BLaER1 treated with 17β-estradiol and CSF1 and Interleukin-3, amounts not matched to agents 10 nM and 100 nM (cell line): ENCODE data around the gene SORCS2.

Experiments used
- H3K27ac ChIP-seq, 11 experiments: shearing (Covaris generic); formaldehyde crosslinking; 2 replicates each; pipeline ENCODE4 v1.8.1; 2022
- H3K27me3 ChIP-seq, 11 experiments: shearing (Covaris generic); formaldehyde crosslinking; 2 replicates each; pipeline ENCODE4 v1.8.1; 2022
- H3K36me3 ChIP-seq, 11 experiments: shearing (Covaris generic); formaldehyde crosslinking; 2 replicates each; pipeline ENCODE4 v1.8.1; 2022
- H3K4me1 ChIP-seq, 10 experiments: shearing (Covaris generic); formaldehyde crosslinking; 2 replicates each; pipeline ENCODE4 v1.8.1; 2022
- H3K4me2 ChIP-seq, 11 experiments: shearing (Covaris generic); formaldehyde crosslinking; 2 replicates each; pipeline ENCODE4 v1.8.1; 2022
- H3K4me3 ChIP-seq, 10 experiments: shearing (Covaris generic); formaldehyde crosslinking; 2 replicates each; pipeline ENCODE4 v1.8.1; 2022
- H3K9ac ChIP-seq, 11 experiments: shearing (Covaris generic); formaldehyde crosslinking; 2 replicates each; pipeline ENCODE4 v1.8.1; 2022
- H3K9me3 ChIP-seq, 11 experiments: shearing (Covaris generic); formaldehyde crosslinking; replicated peaks in 1 of 11; 2 replicates each; pipeline ENCODE4 v1.8.1; 2022
- H4K20me1 ChIP-seq, 11 experiments: shearing (Covaris generic); formaldehyde crosslinking; 2 replicates each; pipeline ENCODE4 v1.8.1; 2022
- Cebpa-rat ChIP-seq, 11 experiments: shearing (Covaris generic); IDR thresholded peaks; 2 replicates each; pipeline ENCODE4 v1.8.1; 2022

Gene SORCS2

DNA sequence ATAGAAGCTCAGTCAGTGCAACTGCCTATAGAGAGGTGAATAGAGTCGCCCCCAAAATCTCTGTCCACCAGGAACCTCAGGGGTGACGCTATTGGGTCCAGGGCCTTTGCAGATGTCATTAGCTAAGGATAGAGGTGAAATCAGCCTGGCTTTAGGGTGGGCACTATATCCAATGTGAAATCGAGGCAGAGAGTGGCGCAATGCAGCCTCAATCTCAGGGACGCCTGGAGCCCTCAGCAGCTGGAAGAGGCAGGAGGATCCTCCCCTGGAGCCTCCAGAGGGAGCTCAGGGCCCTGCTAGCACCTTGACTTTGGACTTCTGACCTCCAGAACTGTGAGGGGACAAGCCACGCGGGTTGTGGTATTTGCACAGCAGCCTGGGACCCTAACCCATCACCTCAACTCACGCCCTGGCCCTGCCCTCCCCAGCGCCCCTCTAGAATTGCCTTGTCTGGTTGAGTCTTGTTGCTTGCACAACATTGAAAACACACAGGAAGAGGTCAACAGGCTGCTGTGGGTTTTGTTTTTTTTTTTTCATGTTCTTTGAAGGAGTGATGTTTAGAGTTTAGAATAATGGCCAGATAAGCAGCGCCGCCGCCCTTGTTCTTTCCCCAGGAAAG, 331.8 kb downstream of the SORCS2 start:
- Histone ChIP-seq H3K4me1 (peaks cover 26 to 73% (median 64%) of the 10 kb centered on the region in 10 experiments), H3K36me3 (no peaks in the 10 kb centered on the region), H3K27me3 (peaks cover 0 to 10% (median 0%) of the 10 kb centered on the region in 11 experiments; a peak in 4 of 22 replicates), H3K27ac (peak overlapping the region in 9 of 11 experiments; percentile 32 to 72 (median 68); a peak in 17 of 22 replicates), H3K4me2 (peak overlapping the region; percentile 63 to 92 (median 84)), H4K20me1 (peaks cover 0 to 23% (median 0%) of the 10 kb centered on the region in 11 experiments; a peak in 5 of 22 replicates), H3K9me3 (no peaks in the 10 kb centered on the region), H3K9ac (peak overlapping the region in 8 of 11 experiments; percentile 22 to 67 (median 46); a peak in 13 of 22 replicates), H3K4me3 (peak overlapping the region in 2 of 10 experiments; percentile 13 to 34; a peak in 3 of 20 replicates)
- TF ChIP-seq Cebpa-rat (IDR thresholded peaks at IDR 0.05) = peak in 7 of 11 experiments; percentile 45 to 87 (median 71); a peak in 12 of 22 replicates

DNA sequence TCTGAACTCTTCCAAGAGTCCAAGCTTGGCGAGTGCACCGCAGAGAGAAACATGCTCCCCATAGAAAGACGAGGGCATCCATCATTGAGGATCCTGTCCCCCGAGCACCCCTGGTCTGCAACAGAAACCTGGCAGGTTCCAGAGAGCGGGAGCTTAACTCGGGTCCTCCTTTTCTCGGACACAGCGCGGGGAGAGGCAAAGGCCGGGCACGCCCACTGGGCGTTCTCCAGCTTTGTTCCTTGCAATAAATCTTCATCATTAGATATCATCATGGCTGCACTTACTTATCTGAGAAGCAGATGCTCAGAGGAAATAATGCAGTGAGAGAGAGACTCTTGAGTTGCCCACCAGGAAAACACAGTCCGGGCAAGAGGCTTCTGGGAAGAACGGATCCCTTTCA, 332.5 kb downstream of the SORCS2 start:
- Histone ChIP-seq H3K4me1 (peaks cover 21 to 73% (median 64%) of the 10 kb centered on the region in 10 experiments), H3K4me3 (peak overlapping the region in 2 of 10 experiments; percentile 13 to 34; a peak in 2 of 20 replicates), H3K9ac (peak overlapping the region in 8 of 11 experiments; percentile 10 to 67 (median 42); a peak in 14 of 22 replicates), H3K27me3 (peaks cover 0 to 10% (median 0%) of the 10 kb centered on the region in 11 experiments; a peak in 4 of 22 replicates), H3K9me3 (no peaks in the 10 kb centered on the region), H3K4me2 (peak overlapping the region; percentile 63 to 92 (median 84)), H4K20me1 (peaks cover 0 to 17% (median 0%) of the 10 kb centered on the region in 11 experiments; a peak in 5 of 22 replicates), H3K36me3 (no peaks in the 10 kb centered on the region), H3K27ac (peak overlapping the region in 9 of 11 experiments; percentile 32 to 72 (median 68); a peak in 17 of 22 replicates)
- no peak for TF ChIP-seq Cebpa-rat (IDR thresholded peaks at IDR 0.05)

DNA sequence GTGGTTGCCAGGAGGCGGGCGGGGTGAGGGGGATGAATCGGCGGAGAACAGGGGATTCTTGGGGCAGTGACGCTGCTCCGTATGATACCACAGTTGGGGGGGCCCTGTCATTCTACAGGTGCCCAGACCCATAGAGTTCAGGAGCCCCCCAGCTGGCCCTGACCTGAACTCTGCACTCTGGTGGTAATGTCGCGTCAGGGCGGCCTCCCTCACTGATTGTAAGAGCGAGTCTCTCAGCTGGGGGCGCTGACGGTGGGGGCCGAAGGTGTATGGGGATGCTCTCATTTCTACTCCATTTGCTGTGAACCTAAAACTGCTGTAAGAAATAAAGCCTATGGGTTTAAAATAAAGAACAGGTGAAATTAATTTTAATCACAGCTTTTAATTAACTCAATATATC, 334.2 kb downstream of the SORCS2 start:
- Histone ChIP-seq H3K9ac (no peak overlapping the region), H3K36me3 (no peaks in the 10 kb centered on the region), H3K4me2 (no peak overlapping the region), H4K20me1 (peaks cover 0 to 14% (median 0%) of the 10 kb centered on the region in 11 experiments; a peak in 5 of 22 replicates), H3K4me3 (no peak overlapping the region), H3K27me3 (peaks cover 0 to 9% (median 0%) of the 10 kb centered on the region in 11 experiments; a peak in 4 of 22 replicates), H3K4me1 (peaks cover 20 to 66% (median 57%) of the 10 kb centered on the region in 10 experiments), H3K9me3 (no peaks in the 10 kb centered on the region), H3K27ac (no peak overlapping the region)
- TF ChIP-seq Cebpa-rat (IDR thresholded peaks at IDR 0.05) = no peak

DNA sequence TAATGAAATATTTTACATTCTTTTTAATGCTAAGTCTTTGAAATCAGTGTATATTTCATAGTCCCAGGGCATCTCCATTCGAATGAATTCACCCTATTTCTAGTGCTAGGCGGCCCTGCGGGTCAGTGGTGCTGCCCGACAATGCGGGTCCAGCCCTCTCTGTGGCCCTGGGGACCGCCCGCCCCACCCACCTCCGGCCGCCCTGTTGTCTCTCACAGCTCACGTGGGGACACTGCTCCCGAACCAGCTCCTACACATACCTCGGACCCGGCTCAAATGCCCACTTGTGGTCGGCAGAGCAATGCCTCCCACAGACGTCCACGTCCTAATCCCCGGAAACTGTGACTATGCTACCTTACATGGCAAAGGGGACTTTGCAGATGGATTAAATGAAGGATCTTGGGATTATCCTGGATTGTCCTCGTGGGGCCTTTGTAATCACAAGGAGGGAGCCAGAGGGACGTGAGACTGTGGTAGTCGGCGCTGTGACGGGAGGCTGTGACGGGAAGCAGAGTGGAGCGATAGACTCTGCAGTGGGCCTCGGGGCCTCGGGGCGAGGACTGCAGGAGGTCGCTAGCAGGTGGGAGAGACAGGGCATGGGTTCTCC, 334.7 kb downstream of the SORCS2 start:
- Histone ChIP-seq H3K27me3 (peaks cover 0 to 4% (median 0%) of the 10 kb centered on the region in 11 experiments; a peak in 4 of 22 replicates), H3K9me3 (no peaks in the 10 kb centered on the region), H3K4me1 (peaks cover 20 to 60% (median 51%) of the 10 kb centered on the region in 10 experiments), H3K36me3 (no peaks in the 10 kb centered on the region), H3K4me2 (no peak overlapping the region), H3K9ac (no peak overlapping the region), H3K4me3 (no peak overlapping the region), H4K20me1 (peaks cover 0 to 14% (median 0%) of the 10 kb centered on the region in 11 experiments; a peak in 5 of 22 replicates), H3K27ac (no peak overlapping the region)
- TF ChIP-seq Cebpa-rat (IDR thresholded peaks at IDR 0.05) = no peak

DNA sequence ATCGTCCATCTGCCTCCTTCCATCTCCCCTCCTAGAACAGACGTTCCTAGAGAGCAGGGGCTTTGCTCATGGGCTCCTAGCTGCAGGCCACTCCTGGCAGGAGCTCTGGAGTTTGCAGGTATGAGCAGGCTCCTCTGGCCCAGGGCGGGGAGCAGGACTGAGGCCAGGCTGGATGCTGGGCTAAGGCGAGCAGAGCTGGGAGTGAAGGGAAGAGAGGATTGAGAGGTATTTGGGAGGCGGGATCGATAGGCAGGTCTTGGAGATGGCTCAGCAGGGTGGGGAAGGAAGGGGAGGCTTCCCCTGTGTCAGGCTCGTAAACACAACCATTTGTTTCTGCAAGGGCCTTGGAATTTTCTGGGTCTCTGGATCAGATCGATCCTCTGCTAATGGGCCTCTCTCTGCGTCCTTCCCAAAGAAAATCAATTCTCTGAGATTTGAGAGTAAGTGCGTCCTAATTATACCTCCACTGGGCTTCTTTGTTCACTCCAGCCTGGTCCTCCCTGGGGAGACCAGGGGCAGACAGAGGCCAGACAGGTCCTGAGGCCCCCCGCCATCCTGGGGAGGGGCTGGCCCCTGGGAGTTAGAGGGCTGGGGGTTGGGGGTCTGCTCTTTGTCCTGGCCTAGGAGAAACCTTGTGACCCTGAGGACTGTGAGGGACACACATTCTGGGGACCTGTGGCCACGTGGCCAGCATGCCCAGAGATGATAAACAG, 337.2 kb downstream of the SORCS2 start:
- Histone ChIP-seq H3K27me3 (no peaks in the 10 kb centered on the region), H3K36me3 (peaks cover 0 to 7% (median 0%) of the 10 kb centered on the region in 11 experiments; a peak in 2 of 22 replicates), H3K4me3 (no peak overlapping the region), H3K27ac (peak overlapping the region in 5 of 11 experiments; percentile 3 to 45 (median 32); a peak in 6 of 22 replicates), H4K20me1 (peaks cover 0 to 10% (median 0%) of the 10 kb centered on the region in 11 experiments; a peak in 4 of 22 replicates), H3K9me3 (peaks cover 0 to 4% (median 0%) of the 10 kb centered on the region in 11 experiments; a peak in 4 of 22 replicates), H3K9ac (peak overlapping the region in 5 of 11 experiments; percentile 16 to 46 (median 29); a peak in 7 of 22 replicates), H3K4me1 (peaks cover 4 to 37% (median 30%) of the 10 kb centered on the region in 10 experiments), H3K4me2 (peak overlapping the region in 9 of 11 experiments; percentile 41 to 90 (median 67); a peak in 17 of 22 replicates)
- TF ChIP-seq Cebpa-rat (IDR thresholded peaks at IDR 0.05) = no peak

DNA sequence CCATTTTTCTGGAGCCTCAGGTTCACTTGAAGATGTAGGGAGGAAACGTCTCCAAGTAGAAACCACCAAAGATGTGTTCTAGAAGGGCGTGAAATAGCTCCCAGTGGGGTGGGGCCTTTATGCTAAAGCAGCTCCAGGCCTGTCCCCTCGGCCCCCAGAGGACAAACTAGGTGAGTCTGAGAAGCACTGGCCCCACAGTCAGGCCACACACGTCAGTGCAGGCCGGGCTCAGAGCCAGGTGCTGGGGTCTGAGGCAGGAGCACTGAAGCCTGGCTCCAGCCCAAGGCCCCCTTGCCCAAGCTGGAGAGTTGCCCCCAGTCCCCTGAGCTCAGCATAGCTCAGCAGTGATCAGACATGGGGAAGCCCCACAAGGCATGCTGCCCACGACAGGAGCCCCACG, 337.7 kb downstream of the SORCS2 start:
- Histone ChIP-seq H3K27me3 (no peaks in the 10 kb centered on the region), H3K27ac (peak overlapping the region in 4 of 11 experiments; percentile 4 to 45 (median 35); a peak in 4 of 22 replicates), H3K4me2 (peak overlapping the region in 9 of 11 experiments; percentile 41 to 90 (median 67); a peak in 17 of 22 replicates), H3K4me1 (peaks cover 0 to 31% (median 24%) of the 10 kb centered on the region in 10 experiments; a peak in 18 of 20 replicates), H3K4me3 (no peak overlapping the region), H4K20me1 (peaks cover 0 to 10% (median 0%) of the 10 kb centered on the region in 11 experiments; a peak in 3 of 22 replicates), H3K9ac (peak overlapping the region in 4 of 11 experiments; percentile 24 to 46 (median 31); a peak in 6 of 22 replicates), H3K36me3 (peaks cover 0 to 8% (median 0%) of the 10 kb centered on the region in 11 experiments; a peak in 2 of 22 replicates), H3K9me3 (peaks cover 0 to 7% (median 0%) of the 10 kb centered on the region in 11 experiments; a peak in 4 of 22 replicates)
- no peak for TF ChIP-seq Cebpa-rat (IDR thresholded peaks at IDR 0.05)

DNA sequence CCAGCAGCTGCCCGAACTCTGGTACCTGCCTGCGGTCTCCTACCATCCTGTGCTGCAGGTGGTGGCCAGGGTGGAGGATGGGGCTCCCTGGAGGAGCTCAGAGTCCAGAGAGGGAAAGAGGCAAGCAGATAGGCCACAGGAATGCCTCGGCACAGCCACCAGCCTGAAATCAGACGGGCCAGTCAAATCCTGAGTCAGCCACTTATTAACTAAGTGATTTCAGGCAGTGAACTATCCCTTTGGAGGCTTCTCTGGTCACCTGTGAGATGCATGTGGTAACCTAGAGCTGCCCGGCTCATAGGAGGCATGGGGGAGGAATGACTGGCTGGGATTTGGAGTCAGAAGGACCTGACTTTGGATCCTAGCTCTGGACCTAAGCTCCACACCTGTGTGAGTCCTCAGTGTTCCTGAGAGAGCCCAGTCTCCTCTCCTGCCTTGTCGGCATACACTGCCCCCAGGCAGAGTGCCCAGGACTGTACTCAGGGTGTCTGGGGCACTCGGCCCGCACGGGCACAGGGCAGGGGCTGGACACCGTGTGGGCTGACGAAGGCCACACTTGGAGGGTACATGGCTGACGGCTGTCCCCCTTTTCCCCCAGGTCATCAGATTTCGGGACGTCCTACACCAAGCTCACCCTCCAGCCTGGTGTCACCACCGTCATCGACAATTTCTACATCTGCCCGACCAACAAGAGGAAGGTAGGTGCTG, 338.7 kb downstream of the SORCS2 start:
- Histone ChIP-seq H3K4me1 (peaks cover 0 to 23% (median 17%) of the 10 kb centered on the region in 10 experiments; a peak in 16 of 20 replicates), H3K9me3 (peaks cover 0 to 7% (median 0%) of the 10 kb centered on the region in 11 experiments; a peak in 4 of 22 replicates), H4K20me1 (peaks cover 0 to 10% (median 0%) of the 10 kb centered on the region in 11 experiments; a peak in 2 of 22 replicates), H3K36me3 (peaks cover 0 to 8% (median 0%) of the 10 kb centered on the region in 11 experiments; a peak in 2 of 22 replicates), H3K9ac (no peak overlapping the region), H3K4me3 (no peak overlapping the region), H3K27me3 (no peaks in the 10 kb centered on the region), H3K27ac (no peak overlapping the region), H3K4me2 (peak overlapping the region in 1 of 11 experiments; percentile 81; a peak in 2 of 22 replicates)
- TF ChIP-seq Cebpa-rat (IDR thresholded peaks at IDR 0.05) = no peak
